Heart right ventricle (tissue), 16 donors: ENCODE measurements around the gene UBL7. TPM values are rescaled to one million over a fixed set of nuclear protein-coding genes. Genes with fewer than 3 reads are reported as not detected.

Experiments used
- ATAC-seq, 8 donors: fragments of 200-7000 bp; cut with Tn5 transposase; one replicate each; pipeline ENCODE4 v1.9.1; 2020; ENCODE audit warnings: mild to moderate bottlenecking in 8 of 8, moderate library complexity in 8 of 8, moderate number of reproducible peaks in 1 of 8
- DNase-seq, 2 donors: peaks; one replicate each; pipeline ENCODE4 v3.0.0-alpha.2; 2020
- H3K27ac ChIP-seq, 10 donors: fragments of 200-600 bp; sonication (generic) in 2 of 10; one replicate each; pipeline versions ENCODE4 v1.5.0 to v1.8.0; 2020 to 2022; ENCODE audit warnings: mild to moderate bottlenecking in 3 of 10
- H3K27me3 ChIP-seq, 7 donors: fragments of 200-600 bp; one replicate each; pipeline ENCODE4 v1.8.0; 2021 to 2022; ENCODE audit warnings: mild to moderate bottlenecking in 2 of 7
- H3K36me3 ChIP-seq, 9 donors: fragments of 200-600 bp; sonication (generic) in 1 of 9; one replicate each; pipeline versions ENCODE4 v1.5.0 to v1.8.0; 2020 to 2022; ENCODE audit warnings: mild to moderate bottlenecking in 2 of 9
- H3K4me1 ChIP-seq, 9 donors: fragments of 200-600 bp; sonication (generic) in 1 of 9; one replicate each; pipeline versions ENCODE4 v1.5.0 to v1.8.0; 2020 to 2022; ENCODE audit warnings: mild to moderate bottlenecking in 4 of 9
- H3K4me3 ChIP-seq, 10 donors: fragments of 200-600 bp; sonication (generic) in 2 of 10; one replicate each; pipeline versions ENCODE4 v1.5.0 to v1.8.0; 2020 to 2022; ENCODE audit warnings: mild to moderate bottlenecking in 7 of 10, moderate library complexity in 2 of 10
- H3K9me3 ChIP-seq, 11 donors: fragments of 200-600 bp in 10 of 11; sonication (generic) in 2 of 11; one replicate each; pipeline versions ENCODE4 v1.5.0 to v1.8.0; 2013 to 2022; ENCODE audit warnings: mild to moderate bottlenecking in 2 of 11, control low read depth in 1 of 11, moderate library complexity in 1 of 11
- WGBS, 2 donors: extraction: QIAGEN DNeasy Blood & Tissue Kit; methylation state at CpG; one replicate each; pipeline ENCODE4 v1.1.7; 2013; ENCODE audit warnings: inconsistent platforms in 1 of 2; 5-methylcytosine and 5-hydroxymethylcytosine counted together
- intact Hi-C, 10 donors: fragments of 100-400 bp; cut with DNase I; formaldehyde crosslinking; loops; one replicate each; pipeline versions ENCODE4 v1.11.1 to v1.14.2; 2022
- polyA plus RNA-seq, 2 donors: library from polyadenylated mRNA; stranded (reverse); fragments of 200-250 nt; gene quantifications; one replicate each; pipeline ENCODE4 v1.2.3, GENCODE V29; 2013
- total RNA-seq, 10 donors: library from RNA; stranded (reverse); fragmentation: NEBNext Ultra II Directional in 3 of 10; extraction: Animal tissue kit (Norgen Biotek cat#: 25700) in 3 of 10; gene quantifications; one replicate each; pipeline versions ENCODE4 v1.2.1 to v1.2.4, GENCODE V29; 2021 to 2023
- TF ChIP-seq, protein P1 (sequence below), 9 donors: fragments of 200-600 bp; sonication (generic) in 2 of 9; IDR thresholded peaks; one replicate each; pipeline versions ENCODE4 v1.5.0 to v1.8.0; 2021 to 2022; ENCODE audit warnings: antibody characterized with exemption in 9 of 9, mild to moderate bottlenecking in 5 of 9, moderate library complexity in 1 of 9
- donor health status: Arrhythmogenic right ventricular cardiomyopathy.
- donor health status: ischemic (EF 13 %, LVEDD 7.1; RV severe dilation, severe dysfunction).
- donor health status: healthy with polysubstance abuse.
- donor health status: DM: no; HTN: yes; CAD: no.
- donor health status: DM: no; HTN: no; CAD: no.
- donor health status: ischemic (EF 25% LVEDD 6.9; RV normal size, moderate dysfunction).
- donor health status: ischemic (EF 25% LVEDD 5.7; RV mildly dilated, moderate dysfunction).
- donor health status: healthy.
- donor health status: DM: yes; HTN: yes; CAD: no.
- donor health status: Ischemic cardiomyopathy.
- donor health status: ischemic (EF 35%, LVEDD 5.7; RV mildly dilated, moderate dysfunction).
- donor health status: nonischemic (EF 11% LVEDD 7.7; RV severe dilation, severe dysfunction).
- donor health status: DM: yes; HTN: yes; CAD: no.
- donor health status: PGD.
- donor health status: ischemic (EF 29% LVEDD 5.4; RV normal size, mild dysfunction).
- donor health status: nonischemic (EF 23%, LVEDD 6.1; RV moderate dilation, normal function).

Gene UBL7
- total and polyA plus RNA-seq, 12 donors = 47.0 to 56.6 (median 52.1) TPM

GRCh38 chr15:74429781-74430400, 31.1 kb downstream of the UBL7 start:
- intact Hi-C loops = no loop called here
- TF ChIP-seq, protein P1, sequence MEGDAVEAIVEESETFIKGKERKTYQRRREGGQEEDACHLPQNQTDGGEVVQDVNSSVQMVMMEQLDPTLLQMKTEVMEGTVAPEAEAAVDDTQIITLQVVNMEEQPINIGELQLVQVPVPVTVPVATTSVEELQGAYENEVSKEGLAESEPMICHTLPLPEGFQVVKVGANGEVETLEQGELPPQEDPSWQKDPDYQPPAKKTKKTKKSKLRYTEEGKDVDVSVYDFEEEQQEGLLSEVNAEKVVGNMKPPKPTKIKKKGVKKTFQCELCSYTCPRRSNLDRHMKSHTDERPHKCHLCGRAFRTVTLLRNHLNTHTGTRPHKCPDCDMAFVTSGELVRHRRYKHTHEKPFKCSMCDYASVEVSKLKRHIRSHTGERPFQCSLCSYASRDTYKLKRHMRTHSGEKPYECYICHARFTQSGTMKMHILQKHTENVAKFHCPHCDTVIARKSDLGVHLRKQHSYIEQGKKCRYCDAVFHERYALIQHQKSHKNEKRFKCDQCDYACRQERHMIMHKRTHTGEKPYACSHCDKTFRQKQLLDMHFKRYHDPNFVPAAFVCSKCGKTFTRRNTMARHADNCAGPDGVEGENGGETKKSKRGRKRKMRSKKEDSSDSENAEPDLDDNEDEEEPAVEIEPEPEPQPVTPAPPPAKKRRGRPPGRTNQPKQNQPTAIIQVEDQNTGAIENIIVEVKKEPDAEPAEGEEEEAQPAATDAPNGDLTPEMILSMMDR (IDR thresholded peaks at IDR 0.05) = no peak
- no peaks in the 10 kb centered on the region for H3K36me3 ChIP-seq
- peaks cover 4 to 48% (median 16%) of the 10 kb centered on the region in 9 donors for H3K4me1 ChIP-seq
- peaks cover 0 to 26% (median 7%) of the 10 kb centered on the region in 7 donors for H3K27me3 ChIP-seq
- no peaks in the 10 kb centered on the region for H3K9me3 ChIP-seq
- no peak overlapping the region for H3K27ac ChIP-seq
- ATAC-seq = no peak
- DNase-seq = no peak
- H3K4me3 ChIP-seq = no peak overlapping the region
- WGBS, 2 donors = 91% methylated on average over 6 of the region's 6 CpGs

- Histone ChIP-seq H3K9me3 (no peaks in the 10 kb centered on the region), H3K4me1 (peaks cover 4 to 43% (median 11%) of the 10 kb centered on the region in 9 donors), H3K27me3 (peaks cover 0 to 26% (median 7%) of the 10 kb centered on the region in 7 donors), H3K27ac (peak overlapping the region in 1 of 10 donors; percentile 36), H3K36me3 (no peaks in the 10 kb centered on the region), H3K4me3 (no peak overlapping the region)
- ATAC-seq (no peak), DNase-seq (no peak)
- TF ChIP-seq, protein P1 (IDR thresholded peaks at IDR 0.05) = no peak
- whole genome bisulfite sequencing, 2 donors = 90% methylated on average over 14 of the region's 14 CpGs
- intact Hi-C loops = no loop called here
Measured at GRCh38 chr15:74428970-74429780, 31.8 kb downstream of the UBL7 start.

- DNase-seq (no peak), ATAC-seq (peak in 3 of 8 donors; percentile 16 to 41 (median 22))
- WGBS, 2 donors = 89 to 94% methylated on average over 5 of the region's 5 CpGs
- Histone ChIP-seq H3K36me3 (no peaks in the 10 kb centered on the region), H3K4me3 (no peak overlapping the region), H3K4me1 (peaks cover 4 to 47% (median 12%) of the 10 kb centered on the region in 9 donors), H3K27ac (peak overlapping the region in 1 of 10 donors; percentile 36), H3K9me3 (no peaks in the 10 kb centered on the region), H3K27me3 (peaks cover 0 to 24% (median 7%) of the 10 kb centered on the region in 7 donors)
- intact Hi-C loops = no loop called here
- TF ChIP-seq, protein P1 (IDR thresholded peaks at IDR 0.05) = no peak
Measured at GRCh38 chr15:74428442-74428787, 32.5 kb downstream of the UBL7 start.

DNA sequence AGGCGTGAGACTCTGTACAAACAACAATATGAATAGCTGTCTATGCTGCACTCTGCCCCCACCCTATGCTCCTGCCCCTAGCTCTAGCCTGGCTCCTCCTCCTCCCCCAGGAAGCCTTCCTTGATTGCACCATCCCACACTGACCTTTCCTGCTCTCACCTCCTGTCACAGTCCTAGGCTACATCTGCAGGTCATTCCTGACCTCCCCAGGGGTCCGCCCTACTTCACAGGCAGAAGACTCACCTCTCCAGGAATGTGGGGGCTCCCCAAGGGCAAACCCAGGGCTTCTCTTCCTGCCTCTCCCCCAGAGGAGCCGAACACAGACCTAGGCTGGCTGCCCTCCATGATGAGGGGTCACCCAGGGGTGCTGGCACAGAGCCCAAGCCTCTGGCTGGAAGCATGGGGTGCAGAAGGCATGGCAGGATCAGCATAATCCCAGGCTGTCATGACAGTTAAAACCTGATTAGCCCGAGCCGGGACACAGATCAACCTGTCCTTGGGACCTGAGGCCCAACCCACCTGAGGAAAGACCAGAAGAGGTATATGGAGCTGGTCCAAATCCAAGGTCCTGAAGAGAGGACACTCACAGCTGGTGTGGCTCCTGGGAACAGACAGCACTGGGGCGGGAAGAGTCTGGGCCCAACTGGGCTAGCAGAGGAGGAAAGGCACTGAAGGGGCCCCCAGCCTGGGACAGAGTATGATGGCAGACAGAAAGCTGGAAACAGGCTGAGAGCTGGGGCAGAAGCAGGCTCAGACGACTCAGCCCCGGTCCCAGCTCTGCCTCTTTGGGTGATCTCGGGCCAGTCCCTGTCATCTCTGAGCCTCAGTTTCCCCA, 33.1 kb downstream of the UBL7 start:
- Histone ChIP-seq H3K4me1 (peaks cover 3 to 49% (median 12%) of the 10 kb centered on the region in 9 donors), H3K27ac (no peak overlapping the region), H3K36me3 (no peaks in the 10 kb centered on the region), H3K27me3 (peaks cover 0 to 19% (median 5%) of the 10 kb centered on the region in 7 donors), H3K4me3 (no peak overlapping the region), H3K9me3 (no peaks in the 10 kb centered on the region)
- DNase-seq (no peak), ATAC-seq (no peak)
- intact Hi-C loops = no loop called here
- TF ChIP-seq, protein P1 (IDR thresholded peaks at IDR 0.05) = no peak
- 86 to 93% methylated on average over 9 of the region's 9 CpGs for WGBS, 2 donors
